HG02973 (cell line): Measurements from ENCODE around the gene BAHD1.

Source experiments
- ATAC-seq: cut with Tn5 transposase; IDR thresholded peaks from one replicate; pipeline ENCODE4 v1.9.1; 2021; ENCODE audit warnings: moderate library complexity; ENCODE audit not compliant: unreplicated experiment

BAHD1 gene

DNA sequence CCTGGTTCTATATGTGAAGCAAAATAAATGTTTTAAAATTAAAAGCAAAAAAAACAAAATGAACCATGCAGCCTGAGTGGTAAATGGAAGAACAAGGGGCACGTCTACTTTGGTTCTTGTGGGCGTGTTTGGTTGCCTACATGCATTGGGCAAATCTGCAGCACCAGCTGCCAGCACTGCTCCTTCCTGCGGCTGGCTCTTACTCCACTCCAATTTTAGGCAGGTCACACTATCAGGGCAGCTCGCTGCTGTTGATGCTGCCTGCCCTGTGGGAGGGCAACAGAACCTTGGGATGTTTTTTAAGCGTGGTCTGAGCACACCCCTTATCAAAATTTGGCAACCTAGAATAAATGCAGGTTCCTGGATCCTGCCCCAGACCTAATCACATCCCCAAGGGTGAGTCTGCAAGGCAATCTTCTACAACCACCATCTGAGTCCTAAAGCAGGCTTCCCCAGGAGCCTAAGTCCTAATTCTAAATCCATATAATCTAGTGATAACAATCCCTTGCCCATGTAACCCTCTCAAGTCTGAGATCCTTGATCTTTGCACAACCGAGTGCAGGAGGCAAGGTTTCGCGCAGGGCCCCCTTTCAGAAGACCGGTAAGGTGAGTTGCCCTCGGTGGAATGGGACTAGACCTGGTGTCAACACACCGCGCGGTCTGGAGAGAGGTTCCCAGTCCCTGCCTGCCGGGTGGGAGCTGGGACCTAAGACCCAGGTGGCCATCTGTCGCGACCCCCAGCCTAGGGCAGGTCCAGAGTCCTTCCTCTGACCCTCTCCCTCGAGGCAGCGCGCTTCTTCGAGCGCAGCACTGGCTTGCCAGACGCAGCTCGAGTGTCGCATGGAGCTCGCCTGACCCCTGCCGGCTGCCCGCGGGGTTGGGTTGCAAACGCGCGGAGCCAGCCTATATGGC is 19.3 kb upstream of the BAHD1 start:
- no peak for ATAC-seq

DNA sequence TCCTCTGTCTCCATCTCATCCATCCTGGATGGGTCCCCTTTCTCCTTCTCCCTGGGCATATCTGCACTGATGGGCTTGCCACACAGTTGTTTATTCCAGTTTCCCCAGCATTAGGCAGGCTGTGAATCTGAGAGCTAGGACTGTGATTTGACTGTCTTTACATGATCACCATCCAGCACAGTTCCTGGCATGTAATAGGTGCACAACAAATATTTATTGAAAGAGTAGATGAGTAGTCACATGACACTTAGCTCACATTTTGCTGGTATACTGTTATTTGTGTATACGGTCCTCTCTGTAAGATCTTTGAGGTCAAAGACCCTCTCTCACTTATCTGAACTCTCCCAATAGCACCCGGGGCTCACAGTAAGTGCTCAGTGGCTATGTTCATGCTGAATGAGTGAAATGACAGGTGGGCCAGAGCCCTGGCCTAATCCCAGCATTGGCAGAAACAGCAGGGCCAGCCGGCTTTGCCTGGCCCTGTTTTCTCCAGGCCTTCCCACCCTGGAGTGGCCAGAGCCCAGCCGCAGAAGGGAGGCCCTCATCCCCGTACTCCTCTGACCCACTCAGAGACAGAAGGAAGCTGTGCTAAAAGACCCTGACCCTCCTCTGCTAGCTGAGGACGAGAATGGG is 16.2 kb upstream of the BAHD1 start:
- ATAC-seq, result no peak

DNA sequence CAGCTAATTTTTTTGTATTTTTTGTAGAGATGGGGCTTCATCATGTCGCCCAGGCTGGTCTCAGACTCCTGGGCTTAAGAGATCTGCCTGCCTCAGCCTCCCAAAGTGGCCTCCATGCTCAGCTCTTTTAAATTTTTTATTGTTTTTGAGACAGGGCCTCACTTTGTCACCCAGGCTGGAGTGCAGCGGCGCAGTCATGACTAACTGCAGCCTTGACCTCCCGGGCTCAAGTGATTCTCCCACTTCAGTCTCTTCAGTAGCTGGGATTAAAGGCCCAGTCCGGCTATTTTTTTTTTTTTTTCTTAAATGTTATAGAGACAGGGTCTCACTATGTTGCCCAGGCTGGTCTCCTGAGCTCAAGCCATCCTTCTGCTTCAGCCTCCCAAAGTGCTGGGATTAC is 15.1 kb upstream of the BAHD1 start:
- no peak for ATAC-seq

DNA sequence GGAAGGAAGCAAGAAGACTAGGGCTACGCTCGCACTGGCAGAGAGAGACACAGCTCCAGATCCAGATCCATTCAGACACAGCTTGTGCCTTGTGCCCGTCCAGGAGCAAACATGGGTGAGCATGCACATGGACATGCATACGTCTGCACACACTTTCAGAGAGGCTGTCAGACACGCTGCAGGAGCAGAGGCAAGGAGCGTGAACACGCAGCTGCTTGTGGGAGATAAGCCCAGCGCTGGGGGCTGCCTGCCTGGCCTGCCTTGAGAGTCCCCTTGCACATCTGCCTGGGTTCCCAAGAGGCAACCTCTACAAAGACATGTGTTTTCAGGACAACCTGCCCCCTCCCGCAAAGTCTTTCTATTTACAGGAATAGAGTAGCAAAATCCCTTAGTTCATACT is 13.6 kb upstream of the BAHD1 start:
- ATAC-seq, result no peak

DNA sequence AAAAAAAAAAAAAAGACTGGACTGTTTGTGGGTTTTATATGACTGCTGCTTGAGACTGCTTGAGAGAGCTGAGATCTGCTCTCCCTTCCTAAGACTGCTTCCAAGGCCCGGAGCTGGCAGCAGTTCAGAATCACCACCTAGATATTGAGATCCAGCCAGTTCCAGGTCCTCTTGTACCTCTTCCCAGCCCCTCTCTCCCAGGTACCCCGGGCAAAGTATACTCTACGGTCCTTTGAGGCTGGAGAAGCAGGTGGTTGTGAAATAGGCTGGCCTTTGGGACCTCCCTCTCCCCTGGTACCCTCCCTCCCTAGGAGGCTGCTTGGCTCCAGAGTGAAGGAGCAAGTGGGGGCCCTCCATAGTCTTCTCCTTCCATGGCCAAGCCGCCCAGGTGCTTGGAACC is 12.6 kb upstream of the BAHD1 start:
- no peak for ATAC-seq

DNA sequence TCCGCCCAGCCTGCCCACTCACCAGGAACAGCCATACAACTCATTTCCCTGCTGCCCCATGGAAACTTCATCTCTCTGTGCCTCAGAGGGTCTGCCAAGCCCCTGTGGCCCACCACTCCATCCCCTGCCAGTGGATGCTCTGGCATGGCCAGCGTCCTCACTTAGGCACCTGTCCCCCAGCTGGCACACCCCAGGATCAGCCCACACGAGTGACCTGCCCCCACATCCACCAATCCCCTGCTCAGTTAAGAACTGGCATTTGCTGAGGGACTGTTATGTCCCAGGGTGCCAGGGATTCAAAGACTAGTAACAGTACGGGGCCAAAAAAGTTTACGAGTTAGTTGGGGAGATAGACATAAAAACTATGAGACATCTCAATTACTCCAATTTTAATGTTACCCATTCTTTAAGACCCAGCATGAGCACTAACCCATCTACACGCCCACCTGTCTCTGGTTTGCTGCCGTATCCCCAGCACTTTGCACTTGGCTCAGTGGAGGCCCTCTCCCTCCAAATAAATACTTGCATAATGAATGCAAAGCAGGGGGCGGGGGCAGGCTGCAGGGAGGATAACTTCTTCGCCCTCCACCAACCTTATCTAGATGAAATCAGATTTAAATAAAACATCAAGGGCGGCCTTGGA is 11.6 kb upstream of the BAHD1 start:
- ATAC-seq, result no peak

DNA sequence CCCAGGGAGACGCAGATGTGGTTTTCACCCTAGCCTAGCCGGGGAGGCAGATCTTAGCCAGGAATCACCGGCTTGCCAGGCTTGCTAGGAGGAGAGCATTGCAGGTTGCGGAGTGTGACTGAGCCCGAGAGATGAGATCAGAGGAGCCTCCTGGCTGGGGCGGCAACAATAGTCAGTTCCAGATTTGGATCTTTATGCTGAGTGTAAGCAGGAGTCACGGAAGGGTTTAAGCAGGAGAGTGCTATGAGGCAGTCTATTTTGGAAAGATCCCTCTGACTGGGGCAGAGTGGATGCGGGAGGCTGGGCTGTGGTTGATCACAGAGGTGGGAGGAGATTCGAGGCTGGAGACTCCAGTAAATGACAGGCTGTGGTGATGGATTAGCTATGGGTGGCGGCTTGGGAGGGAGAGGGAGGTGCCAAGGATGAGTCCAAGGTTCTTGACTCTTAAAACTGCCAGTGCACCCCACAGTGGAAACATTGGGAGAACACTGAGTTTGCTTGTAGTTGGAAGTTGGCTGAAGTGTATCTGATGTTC is 10.4 kb upstream of the BAHD1 start:
- ATAC-seq, result no peak

DNA sequence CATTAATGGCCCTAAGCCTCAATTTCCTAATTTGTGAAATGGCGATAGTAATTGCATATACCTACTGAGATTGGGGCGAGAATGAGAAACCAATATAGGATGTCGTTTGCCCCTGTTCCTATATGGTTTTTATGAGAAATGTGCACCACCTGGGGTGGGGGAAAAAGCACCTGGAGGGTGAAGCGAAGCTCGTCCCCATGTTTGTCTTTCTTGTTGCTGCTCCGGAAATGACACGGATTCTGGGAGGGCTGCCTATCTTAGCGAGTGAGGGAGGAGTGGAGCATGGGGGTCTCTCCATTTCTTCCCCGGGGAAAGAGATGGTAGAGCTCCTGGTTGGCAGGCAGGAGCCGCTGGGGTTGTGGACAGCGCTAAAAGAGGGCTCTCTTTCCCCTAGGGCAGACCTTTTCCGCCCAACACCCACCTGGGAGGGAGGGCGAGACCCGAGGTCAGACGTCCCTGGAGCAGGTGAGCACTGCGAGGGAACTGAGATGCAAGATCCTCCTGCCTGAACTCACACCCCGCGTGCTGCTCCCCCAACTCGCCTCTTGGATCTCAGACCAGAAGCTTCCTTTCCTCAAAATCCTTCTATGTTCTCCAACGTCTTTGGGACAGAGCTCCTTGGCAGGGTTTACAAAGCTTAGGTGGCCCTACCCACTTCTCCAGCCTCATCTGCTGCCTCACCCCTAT is 5.6 kb upstream of the BAHD1 start:
- no peak for ATAC-seq

DNA sequence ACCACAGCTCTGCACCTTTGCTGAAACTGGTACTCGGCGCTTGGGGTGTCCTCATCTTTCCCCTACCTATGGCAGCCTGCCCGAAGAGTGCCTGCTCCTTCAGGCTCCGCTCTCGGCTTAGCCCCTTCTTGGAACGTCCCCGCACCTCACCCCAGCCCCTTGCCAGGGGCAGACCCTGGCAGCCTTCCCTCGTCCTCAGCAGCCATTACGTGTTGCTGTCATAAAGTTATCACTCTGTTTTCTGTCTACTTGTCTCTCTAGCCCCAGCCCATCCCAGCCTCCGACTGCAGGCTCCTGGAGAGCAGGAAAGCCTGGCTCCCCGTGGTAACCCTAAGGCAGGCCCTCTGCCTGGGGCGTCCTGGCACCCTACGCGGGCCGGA is 5.1 kb upstream of the BAHD1 start:
- ATAC-seq, result no peak

DNA sequence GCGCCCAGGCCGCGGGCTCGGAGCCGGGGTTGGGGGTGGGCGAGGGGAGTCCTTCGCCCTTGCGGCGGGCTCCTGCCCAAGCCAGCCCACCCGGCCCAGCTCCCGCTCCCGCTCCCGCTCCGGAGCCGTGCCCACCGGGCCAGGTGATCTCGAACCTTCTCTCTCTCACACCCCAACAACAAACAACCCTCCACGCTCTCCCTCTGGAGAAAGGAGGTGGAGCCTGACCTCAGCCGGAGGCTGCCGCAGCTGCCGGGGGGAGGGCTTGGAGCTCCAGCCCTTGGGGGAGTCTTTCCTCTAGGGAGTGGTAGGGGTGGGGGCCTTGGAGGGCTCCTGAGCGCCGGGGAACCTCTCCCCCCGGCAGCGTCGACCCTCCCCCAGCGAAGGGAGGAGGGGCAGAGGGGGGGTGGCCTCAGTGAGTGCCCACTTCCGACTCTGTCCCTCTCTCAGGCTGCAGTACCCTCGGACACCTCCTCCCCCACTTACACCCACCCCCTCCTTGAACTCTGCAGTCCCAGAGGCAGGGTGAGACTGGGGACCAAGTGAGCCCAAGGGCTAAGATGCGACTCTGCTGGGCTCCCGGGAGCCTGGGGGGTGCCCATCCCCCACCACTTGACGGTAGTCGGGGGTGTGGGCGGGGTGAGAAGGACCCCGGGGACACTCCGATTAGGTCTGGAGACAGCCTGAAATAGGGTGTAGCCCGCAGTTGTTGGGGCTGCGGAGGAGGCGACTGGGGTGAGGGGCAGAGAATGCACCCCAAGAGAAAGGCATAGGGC is 4.4 kb upstream of the BAHD1 start:
- no peak for ATAC-seq

DNA sequence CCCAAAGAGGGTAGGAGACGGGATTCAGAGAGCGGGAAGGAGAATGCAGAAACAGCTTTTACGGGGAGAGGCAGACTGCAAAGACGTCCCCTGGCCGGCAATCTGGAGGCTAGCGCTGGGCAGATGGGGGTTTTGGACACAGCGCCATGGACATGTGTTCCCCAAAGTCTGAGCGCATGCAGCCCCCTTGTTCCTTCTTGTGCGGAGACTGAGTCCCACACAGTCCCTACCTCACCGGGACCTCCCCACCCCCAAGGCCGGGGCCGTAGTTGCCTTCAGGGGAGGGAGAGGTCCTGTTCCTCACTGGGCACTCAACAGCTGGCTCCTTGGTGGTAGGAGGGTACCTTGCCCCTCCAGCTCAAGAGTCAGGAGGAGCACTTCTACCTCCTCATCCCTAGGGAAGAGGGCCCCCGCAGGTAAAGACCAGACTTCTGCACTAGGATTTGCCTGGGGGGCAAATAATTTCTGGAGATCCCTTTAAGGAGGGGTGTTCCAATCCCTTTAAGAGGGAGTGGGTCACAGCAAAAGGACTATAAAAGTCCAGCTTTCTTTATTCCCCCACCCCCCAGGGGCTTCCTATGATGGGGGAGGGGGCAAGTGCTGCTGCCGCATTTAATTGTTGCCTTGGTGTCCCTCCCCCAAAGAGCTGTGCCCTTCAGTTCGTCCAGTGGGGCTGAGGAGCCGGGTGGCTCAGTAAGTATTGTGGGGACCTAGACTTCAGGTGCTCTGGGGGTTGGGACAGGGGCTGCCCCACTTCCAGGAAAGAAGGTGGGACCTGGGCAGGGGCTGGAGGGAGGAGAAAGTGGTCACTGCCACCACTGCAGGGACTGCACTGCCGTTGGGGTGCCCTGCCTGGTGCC is 3.6 kb upstream of the BAHD1 start:
- no peak for ATAC-seq

DNA sequence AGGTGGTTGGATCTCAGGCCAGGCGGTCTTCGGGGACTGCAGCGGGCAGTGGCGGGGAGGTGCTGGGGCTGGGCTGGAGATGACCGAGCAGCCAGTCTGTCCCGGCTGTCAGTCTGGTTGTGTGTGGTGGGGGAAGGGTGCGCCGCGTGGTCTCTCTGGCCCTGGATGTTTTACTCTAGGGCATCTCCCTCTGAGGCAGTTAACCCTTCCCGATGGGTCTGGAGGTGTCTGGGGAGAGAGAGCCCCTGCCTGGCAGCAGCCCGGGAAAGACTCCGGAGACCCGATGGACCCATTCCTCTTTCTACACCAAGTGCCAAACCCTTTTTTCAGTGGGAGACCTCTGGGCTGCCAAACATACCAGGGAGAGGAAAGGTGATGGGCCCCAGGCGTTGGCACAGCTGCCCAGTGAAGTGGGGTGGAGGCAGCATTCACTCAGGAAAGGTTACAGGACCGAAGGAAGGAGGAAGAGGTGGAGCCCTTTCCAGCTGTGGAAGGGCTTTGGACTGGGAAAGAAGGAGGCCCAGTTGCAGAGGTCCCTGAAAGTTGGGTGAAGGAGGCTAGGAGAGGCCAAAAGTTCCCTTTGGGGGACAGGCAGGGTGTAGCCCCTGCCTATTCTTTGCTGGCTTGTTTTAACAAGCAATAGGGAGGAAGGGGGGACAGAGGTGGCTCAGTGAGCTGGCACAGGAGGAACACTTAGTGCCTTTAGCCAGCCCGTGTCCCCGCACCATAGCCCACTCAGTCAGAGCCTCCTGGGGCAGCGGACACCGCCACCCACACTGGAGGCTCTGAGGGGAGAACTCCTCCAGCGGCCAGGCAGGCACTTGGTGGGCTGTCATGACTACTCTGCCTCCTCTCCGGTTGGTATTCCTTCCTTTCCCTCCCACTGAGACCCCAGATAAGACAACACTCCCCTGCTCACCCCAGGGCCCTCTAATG is 2.7 kb upstream of the BAHD1 start:
- ATAC-seq, result no peak

DNA sequence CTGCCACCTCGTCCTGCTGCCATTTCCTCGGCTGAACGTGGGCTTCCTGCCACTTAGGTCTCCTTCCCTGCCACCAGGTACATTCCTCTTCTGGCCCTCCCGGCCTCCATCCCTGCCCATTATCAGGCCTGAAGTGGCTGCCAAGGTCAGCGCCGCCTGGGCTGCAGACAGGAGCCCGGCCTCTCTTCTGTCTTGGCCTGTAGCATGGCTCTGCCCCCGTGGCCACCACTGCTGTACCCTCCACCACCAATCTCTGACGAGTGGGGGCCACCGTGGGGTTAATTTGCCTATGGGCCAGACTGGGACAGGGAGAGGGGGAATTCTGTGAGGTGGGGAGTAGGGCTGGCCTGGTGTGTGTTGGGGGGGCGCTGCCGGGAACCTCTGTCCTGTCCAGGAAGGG is 2.0 kb upstream of the BAHD1 start:
- no peak for ATAC-seq

DNA sequence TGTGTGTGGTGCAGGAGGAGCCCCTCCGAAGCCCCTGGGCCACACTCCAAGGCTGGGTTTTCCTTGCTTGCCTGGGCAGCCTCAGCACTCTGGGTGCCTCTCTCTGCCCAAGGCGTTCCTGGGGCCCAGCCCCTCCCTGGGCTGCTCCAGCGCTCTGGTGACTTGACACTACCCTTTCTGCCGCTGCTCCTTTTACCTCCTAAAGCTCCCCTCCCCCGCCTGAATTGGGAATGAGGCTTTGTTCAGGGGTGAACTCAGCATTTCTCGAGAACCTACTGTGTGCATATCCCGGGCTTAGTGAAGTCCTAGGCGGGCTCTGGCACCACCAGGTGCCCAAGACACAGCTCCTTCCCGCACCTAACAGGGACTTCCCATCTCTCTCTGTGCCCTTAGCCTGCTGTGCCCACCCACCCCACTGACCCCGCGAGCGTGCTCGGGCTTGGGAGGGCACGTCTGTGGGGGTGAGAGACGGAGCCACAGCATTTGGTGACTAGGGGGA is 1.2 kb upstream of the BAHD1 start:
- ATAC-seq, result no peak

DNA sequence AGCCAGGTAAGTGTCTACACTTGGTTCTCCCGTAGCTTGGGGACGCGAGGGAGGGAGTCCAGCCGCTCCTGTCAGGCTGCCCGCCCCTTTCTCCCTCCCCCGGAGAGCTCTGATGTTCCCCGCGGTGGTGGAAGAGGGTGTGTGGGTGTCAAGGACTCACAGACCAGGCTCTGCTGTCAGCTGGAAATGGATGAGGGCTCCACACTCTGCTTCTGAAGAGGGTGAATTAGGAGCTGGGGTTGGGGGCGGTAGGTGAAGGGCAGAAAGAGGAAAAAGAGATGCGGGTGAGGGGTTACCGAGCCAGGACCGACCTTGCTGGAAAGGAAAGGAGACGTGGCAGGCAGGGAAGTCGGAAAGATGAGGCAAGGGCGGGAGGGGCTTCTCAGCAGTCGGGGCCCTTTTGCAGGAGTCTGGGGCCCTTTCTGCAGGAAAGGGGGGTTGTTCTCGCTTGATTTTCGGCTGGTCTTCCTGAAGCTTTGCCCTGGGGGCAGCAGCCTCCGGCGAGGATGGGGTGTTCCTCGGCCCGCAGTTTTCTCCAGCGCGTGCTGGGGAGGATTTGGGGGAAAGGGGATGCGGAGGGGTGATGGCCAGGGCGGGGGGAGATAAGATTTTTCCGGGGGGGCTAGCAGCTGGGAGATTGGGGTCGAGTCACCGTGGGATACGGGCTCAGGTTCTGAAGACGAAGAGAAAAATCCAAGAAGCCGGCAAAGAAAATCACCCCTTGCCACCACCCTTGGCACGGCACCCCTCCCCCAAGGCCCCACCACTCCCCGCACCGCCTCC is 602 bp upstream of the BAHD1 start:
- ATAC-seq, result no peak

DNA sequence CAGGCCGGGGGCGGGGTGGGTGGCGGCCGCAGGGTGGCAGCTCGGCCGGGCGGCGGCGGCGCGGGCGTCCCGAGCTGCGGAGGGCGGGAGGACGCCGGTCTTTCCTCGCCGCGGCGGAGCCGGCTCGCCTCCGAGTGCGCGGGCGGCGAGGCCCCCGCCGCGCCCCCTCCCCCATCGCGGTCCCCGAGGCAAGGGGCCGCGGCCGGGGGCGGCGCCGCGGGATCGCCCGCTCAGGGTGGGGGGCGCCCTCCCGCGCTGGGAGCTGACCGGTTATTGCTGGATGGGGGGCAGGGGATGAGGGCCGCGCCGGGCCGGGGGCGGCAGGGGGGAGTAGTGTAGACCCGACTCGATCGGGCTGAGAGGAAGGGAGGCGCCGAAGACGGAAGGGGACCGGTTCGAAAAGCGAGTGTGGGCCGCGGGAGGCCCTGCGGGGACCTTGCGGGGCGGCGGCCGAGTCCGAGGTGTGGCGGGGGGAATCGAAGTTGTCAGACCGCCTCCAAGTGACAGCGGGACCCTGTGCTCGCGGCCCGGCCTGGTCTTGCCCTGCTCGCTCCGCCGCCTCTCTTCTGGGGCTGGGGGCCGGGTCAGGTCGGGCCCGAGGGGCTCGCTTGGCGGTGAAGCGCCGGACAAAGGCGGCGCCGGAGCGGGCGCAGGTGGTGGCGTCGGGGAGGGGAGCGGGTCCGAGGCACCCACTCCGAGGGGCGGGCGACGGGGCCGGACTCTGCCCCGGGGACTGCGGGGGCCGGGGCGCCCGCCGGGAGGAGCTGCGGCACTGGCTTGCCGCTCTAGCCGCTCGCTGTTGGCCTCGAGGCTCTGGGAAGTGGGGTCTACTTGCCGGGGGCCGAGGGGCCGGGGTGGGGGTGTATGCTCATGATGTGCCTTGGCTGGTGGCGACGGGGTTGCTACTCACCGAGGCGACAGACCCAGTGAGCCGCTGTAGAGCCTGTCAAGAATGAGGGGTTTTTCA is 1.1 kb downstream of the BAHD1 start:
- ATAC-seq, result no peak
